ENCODE results near the gene RANBP10.
"Not testable (repeated sequence)": the region's sequence is repeated elsewhere in the genome, so short reads cannot be mapped to it uniquely, and the experiment has no call there.

Gene RANBP10

DNA sequence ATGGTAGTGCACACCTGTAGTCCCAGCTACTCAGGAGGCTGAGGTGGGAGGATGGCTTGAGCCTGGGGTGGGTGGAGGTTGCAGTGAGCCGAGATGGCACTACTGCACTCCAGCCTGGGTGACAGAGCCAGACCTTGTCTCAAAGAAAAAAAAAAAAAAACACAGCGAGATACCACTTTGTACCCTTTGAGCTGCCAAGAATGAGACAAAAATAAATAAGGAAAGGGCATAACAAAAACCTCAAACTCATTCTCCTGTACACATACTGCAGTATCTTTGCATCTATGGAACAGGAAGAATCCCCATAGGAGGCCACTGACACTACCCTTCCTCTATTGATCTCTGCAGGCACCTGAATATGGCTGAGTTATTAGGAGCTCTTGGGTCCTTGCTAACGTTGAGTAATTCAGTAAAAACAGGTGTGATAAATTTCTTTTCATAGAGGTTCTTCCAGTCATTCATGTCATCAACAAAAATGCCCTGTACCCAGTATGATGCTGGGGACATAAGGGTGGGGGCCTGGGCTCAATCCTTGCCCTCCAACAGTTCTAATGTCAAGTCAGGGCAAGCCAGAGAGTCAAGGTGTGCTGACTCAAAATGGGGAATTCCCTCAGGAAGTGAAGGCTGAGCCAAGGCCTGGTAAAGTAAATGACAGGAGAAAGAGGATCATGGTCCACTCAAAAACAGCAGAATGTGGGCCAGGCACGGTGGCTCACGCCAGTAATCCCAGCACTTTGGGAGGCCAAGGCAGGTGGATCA is 26.9 kb downstream of the RANBP10 start:
- no peak for DNase-seq (ENCODE audit: low spot score)

DNA sequence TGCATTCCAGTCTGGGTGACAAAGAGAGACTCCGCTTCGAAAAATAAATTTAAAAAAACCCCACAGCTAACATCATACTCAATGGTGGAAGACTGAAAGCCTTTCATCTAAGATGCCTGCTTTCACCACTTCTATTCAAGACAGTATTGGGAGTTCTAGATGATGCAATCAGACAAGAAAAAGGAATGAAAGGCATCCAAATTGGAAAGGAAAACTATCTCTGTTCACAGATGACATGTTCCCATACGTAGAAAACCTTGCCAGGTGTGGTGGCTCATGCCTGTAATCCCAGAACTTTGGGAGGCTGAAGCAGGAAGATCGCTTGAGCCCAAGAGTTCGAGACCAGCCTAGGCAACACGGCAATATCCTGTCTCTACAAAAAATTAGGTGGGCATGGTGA is 31.1 kb downstream of the RANBP10 start:
- no peak for DNase-seq (ENCODE audit: low spot score)

DNA sequence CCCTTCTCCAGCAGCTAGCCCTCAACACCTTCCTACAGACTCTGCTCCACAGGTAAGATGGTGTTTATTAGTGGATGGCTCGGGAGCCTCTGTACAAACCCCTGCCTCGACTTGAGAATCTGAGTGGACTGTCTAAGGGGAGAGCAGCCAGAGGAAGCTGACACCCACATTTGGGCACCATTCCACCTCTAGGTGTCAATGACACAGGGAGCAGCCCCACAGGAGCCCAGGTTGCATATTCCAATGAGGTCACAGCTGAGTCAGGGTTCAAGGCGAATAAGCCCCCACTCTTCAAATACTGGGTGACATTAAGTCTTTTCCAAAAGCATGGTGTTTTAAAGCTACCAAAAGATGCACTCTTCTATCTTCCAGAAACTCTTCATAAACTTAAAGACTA is 31.9 kb downstream of the RANBP10 start:
- DNase-seq (ENCODE audit: low spot score), result no peak

DNA sequence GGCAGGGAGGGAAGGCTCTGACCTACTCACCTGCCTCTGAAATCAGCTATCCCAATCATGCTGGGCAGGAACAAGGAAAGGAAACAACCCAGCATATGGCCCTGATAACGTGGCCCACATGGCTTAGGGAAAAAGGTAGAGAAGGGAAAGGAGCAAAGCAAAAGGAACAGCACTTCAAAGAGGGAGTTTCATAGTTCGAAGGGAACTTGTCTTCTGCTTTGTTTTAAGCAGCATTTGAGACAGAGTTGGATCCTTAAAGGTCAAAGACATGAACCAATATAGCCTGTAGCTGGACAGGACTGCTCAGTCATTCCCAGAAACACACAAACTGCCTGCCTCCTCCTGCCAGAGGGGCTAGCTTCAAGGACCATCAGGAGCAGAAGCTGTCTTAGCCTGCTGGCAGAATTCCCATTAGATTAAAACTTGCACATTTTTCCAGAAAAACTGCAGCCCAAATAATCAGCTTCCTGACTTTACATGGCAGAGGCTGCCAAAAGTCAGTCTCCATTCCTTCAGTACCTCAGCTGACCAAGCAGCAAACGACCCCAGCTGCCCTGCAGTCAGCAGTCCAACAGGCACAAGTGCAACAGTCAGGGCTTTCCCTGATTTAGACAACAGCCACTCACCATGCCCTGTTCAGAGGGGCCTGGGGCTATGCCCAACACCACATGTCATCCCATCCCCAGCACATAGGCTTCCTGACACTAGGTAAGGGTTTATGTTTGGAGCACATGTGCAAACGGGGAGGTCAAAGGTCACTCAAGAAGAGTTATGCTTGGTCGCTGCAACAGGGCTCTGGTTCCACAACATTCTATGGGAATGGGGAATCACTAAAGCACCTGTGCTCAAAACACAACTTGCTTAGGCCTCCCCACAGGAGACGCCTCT is 32.5 kb downstream of the RANBP10 start:
- DNase-seq (ENCODE audit: low spot score), result no peak

DNA sequence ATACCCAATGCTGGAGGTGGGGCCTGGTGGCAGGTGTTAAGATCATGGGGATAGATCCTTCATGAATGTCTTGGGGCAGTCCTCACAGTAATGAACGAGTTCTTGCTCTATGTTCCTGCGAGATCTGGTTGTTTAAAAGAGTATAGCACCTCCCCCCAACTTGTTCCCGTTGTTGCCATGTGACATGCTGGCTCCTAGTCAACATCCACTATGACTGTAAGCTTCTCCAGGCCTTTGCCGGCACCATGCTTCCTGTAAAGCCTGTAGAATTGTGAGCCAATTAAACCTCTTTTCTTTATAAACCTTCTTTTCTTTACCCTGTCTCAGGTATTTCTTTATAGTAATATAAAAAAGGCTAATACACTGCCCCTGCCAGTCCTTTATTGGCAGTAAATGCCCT is 33.3 kb downstream of the RANBP10 start:
- no peak for DNase-seq (ENCODE audit: low spot score)

DNA sequence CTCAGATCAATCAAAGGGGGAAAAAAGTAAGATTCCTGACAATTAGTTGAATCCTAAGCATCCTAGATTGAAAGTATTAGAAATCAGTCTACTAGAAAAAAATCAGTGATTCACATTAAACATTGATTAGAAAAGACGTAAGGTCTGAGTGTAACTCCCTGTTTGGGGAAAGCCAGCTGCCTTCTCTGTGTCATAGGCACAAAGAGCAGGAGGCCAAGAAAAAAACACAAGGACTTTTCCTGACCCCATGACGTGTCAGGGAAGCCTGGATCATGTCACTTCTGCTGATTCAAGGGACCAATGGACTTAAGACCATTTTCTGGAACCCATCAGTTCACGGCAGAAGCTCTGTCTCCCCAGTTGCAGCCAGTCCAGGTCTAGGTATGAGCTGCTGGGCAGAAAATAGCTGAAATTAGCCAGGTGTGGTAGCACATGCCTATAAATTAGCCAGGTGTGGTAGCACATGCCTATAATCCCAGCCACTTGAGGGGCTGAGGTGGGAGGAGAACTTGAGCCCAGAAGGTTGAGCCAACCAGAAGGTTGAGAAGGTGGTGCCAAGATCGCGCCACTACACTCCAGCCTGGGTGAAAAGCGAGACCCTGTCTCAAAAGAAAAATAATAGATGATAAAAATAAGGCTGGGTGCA is 35.9 kb downstream of the RANBP10 start:
- no peak for DNase-seq (ENCODE audit: low spot score)

DNA sequence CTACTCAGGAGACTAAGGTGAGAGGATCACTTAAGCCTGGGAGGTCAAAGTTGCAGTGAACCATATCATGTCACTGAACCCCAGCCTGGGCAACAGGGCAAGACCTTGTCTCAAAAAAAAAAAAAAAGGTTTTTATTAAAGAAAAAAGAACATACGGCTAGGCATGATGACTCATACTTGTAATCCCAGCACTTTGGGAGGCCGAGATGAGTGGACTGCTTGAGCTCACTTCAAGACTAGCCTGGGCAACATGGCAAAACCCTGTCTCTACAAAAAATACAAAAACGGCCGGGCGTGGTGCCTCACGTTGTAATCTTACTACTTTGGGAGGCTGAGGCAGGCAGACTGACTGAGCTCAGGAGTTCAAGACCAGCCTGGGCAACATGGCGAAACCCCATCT is 38.4 kb downstream of the RANBP10 start:
- DNase-seq (ENCODE audit: low spot score), result no peak

DNA sequence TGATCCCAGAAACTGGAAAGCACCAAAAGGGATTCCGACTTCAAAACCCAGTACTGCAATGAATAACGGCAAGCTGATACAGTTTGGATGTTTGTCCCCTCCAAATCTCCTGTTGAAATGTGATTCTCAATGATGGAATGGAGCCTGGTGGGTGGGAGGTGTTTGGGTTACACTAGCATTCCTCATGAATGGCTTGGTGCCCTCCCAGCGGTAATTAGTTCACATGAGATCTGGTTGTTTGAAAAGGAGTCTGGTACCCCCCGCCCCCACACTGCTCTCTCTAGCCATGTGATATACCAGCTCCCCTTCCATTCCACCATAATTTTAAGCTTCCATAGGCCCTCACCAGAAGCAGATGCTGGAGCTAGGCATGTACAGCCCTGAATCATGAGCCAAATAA is 40.1 kb downstream of the RANBP10 start:
- DNase-seq (ENCODE audit: low spot score), result no peak

DNA sequence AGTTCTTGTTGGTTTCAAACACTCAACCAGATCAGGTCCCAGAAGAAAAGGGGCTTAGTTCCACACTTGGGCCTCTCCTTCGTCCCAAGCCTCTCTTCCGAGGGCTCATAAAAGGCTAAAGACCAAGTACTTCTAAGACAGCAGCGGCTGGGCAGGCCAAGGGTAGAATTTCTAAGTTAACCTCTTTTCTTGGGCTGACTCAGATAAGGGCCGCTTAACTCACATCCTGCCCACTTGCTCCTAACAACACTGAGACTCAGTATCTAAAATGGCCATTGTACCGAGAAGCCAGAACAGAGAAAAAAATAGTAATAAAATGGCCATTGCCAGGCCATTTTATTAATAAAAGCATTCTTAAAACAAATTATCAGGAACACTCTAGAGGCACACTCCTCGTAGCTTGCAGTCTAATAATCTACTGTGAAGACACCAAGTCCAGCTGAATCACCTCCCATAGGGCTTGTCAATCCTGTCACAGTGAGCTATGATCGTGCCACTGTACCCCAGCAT is 42.1 kb downstream of the RANBP10 start:
- no peak for DNase-seq (ENCODE audit: low spot score)

DNA sequence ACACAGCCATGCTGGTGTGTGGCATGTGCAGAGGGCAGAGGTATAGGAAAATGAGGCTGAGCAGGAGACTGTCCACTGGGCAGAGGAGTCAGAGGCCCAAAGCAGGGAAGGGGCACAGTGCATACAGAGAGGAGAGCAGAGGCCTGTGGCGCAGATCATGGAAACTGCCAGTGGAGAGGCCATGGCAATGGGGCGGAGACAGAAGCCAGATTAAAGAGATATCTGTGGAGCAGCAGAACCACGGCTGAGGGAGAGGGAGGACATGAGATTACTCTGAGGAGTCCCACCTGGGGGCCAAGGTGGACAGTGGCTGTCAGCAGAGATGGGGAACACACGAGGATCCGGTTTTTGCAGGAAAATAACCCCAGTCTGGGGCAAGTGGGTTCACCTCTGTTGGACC is 43.3 kb downstream of the RANBP10 start:
- DNase-seq (ENCODE audit: low spot score), result no peak

DNA sequence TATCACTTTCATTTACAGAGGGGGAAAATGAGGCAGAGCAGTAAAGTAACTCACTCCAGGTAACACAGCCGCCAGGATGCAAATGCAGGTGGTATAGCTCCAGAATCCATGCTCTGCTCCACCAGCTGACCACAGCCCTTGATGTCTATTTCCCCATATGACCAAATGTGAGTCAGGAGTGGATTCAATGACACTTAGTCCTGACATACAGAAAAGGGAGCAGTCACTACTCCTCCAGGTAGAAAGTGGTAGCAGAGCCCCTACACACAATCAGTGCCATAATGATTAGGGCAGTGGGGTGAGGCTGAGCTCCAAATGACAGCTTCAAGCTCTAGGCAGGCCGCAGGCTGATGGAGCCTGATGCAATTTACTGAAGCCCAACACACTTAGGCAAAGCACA is 44.0 kb downstream of the RANBP10 start:
- no peak for DNase-seq (ENCODE audit: low spot score)

DNA sequence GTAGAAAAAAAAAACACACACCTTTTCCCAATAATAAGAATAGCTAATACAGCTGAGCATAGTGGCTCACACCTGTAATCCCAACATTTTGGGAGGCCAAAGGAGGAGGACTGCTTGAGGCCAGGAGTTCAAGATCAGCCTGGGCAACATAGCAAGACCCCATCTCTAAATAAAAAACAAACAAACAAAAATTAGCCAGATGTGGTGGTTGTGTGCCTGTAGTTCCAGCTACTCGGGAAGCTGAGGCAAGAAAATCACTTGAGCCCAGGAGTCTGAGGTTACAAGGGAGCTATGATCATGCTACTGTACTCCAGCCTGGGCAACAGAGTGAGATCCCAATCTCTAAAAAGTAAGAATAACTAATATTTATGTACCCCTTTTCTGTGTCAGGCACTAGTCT is 44.4 kb downstream of the RANBP10 start:
- DNase-seq (ENCODE audit: low spot score), result no peak

DNA sequence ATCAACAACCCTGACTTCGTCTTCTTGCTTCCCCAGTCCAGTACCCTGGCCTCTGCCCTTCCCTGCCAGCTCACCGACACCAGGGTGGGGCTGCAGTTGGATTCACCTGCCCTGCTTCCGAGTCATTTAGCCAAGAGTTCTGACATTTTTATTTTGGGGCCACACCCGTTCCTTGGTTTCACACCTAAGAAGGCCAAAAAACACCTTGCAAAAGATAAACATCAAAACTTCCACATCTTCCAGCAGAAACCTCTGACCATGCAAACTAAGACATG is 45.5 kb downstream of the RANBP10 start:
- DNase-seq (ENCODE audit: low spot score), result no peak

DNA sequence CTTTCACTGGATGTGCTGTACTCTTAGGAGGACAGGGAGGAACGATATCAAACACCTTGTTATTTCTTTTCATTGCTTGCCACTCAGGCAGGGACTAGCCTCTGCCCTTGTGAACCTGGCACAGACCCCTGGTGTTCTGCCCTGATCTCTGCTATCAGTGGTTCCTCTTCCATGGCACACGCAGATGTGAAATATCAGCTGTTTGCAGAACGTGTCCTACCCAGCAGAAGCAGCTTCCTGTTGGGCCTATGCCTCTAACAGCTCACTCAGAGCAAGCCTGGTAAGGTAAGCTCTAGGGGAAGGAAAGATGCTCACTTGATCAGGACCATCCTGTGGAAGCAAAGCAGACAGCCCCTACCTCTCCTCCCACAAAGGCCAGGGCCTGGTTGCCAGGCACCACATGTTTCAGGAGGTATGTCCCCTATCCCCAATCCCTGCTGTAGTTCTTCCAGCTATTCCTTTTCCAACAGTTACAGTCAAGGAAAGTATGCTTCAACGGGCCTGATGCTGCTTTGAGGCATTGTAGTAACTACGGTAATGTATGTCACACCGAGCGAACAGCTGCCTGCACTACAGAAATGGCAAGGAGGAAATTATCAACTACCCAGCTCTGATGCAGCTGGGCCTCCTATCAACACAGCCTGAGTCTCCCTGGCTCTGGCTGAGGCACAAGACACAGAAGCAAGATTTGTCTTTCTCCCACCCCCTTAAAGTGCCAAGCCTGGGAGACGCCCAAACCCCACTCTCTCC is 46.0 kb downstream of the RANBP10 start:
- DNase-seq (ENCODE audit: low spot score), result no peak

DNA sequence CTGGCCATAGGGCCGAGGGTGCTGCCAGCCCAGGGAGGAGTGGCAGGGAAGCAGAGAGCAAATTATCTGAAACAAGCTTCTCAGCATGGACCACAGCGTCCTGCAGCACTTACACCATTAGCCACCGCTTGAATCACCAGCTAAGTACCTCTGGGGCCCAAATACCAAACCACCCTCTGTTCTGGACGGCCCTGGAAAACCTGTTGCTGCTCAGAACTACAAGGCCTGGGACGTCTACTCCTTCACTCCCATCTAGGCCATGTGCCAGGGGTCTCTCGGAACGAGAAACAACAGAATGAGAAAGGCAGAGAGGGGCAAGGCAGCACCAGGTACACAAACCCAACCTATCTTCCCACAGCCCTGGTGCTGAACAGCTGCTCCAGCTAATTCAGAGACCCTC is 47.4 kb downstream of the RANBP10 start:
- no peak for DNase-seq (ENCODE audit: low spot score)

DNA sequence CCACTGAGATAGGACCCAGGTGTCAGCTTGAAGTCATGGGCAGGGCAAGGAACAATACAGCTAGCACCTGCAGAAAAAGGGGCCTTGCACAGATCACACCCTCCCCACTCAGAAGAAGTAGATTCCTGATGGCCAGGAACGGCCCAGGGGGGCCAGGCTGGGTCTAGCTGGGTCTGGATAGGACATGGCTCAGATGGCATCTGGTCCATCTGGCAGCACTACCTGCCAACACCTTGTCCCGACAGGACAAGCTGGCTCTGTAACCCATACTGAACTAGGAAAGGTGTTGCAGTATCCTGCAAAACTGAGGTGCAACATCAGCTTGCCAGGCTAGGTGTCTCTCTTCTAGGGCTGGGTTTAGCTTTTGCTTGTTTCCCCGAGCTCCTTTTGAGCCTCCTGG is 48.4 kb downstream of the RANBP10 start:
- no peak for DNase-seq (ENCODE audit: low spot score)

DNA sequence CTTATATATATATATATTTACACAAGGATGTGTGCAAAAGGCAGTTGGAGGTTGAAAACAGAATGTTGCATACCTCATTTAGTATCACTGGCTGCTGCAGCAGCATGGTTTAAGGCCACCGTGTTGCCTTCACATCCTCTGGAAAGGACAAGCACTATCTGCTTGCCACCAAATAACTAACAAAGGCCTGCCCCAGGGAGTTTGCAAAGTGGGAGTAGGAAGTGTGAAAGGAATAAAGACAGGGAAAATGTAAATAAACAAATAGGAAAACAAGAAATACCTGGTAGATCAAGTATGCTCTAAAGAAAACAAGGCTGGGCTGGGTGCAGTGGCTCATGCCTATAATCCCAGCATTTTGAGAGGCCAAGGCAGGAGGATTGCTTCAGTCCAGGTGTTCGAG is 53.7 kb downstream of the RANBP10 start:
- DNase-seq (ENCODE audit: low spot score), result no peak

DNA sequence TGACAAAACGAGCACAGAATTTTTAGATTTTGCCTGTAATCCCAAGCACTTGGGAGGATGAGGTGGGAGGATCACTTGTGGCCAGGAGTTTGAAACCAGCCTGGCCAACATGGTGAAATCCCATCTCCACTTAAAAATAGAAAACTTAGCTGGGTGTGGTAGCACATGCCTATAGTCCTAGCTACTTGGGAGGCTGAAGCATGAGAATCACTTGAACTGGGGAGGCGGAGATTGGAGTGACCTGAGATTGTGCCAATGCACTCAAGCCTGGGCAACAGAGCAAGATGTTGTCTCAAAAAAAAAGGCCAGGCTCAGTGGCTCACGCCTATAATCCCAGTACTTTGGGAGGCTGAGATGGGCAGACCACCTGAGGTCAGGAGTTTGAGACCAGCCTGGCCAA is 55.0 kb downstream of the RANBP10 start:
- not testable (repeated sequence) for DNase-seq (ENCODE audit: low spot score)

DNA sequence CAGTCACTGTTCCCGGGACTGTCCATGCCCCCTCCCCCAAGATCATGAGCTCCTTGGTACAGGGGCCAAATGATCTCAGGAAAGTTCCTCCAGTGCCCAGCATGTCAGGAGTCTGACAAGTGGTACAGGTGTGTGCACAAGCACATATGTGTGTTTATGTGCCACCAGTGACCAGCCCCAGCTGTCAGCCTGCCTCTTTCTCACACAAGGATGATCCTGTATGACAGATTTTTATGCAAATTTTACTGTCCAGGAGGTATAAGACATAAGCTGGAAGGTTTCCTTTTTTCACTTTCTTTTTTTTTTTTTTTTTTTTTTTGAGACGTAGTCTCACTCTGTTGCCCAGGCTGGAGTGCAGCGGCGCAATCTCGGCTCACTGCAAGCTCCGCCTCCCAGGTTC is 55.9 kb downstream of the RANBP10 start:
- DNase-seq (ENCODE audit: low spot score), result no peak

DNA sequence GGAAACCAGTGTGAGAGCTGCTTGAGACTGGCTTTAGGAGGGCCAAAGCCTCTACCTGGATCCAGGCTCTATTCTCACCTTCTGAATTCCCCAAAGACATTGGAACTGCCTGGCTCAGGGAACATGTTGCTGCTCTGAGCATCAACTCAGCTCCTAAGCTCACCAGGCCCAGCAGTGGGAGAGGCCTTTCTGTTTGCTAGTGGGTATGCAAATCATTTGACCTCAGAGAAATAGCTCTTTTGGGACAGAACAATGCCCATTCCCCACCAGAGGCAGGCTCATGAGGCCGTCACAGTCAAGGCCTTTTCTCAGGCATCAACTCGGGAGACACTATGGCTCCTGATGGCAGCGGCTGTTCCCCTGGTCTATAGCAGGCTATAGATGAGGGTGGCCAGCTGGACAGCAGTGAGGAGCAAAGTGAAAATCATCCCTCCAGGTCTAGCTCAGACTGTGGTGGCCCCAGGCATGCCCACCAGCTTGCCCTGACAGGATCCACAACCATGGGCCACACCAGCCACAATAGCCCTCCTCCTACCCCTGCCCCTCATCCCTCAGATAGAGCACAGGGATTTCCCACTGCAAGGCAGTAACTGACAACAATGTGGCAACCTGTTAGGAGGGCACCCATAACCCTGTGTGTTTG is 56.8 kb downstream of the RANBP10 start:
- no peak for DNase-seq (ENCODE audit: low spot score)

DNA sequence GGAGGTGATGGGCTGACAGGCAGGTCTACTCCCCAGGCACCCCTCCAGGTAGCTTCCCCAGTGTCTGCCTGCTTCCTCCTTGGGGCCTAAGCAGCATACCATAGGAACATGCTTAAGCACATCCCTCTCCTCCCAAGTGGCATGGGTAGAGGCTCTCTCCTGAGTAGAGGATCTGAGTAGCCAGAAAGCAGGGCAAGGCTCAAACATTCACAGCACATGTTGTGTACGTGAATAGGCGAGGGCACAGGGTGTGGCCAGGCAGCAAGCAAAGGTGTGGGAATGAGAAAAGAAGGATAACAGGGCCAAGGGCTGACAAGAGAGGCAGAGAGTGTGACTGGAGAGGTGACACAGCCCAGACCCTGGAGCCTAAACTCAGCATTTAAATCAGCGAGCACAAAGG is 57.5 kb downstream of the RANBP10 start:
- DNase-seq (ENCODE audit: low spot score), result no peak

DNA sequence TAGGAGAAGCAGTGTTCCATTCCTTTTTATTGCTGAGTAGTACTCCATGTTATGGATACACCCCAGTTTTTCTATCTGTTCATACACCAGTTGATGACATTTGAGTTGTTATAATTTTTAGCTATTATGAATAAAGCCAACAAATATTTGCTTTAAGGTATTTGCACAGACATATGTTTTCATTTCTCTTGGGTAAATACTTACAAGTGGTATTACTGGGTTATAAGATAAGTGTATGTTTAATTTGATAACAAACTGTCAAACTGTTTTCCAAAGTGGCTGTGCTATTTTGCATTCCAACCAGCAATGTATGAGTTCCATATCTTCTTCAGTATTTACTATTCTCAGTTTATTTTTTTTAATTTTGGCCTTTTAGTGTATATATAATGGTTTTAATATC is 59.5 kb downstream of the RANBP10 start:
- no peak for DNase-seq (ENCODE audit: low spot score)

Measured in GM03348 (cell line).